ENCODE results near the gene PTPRG.

GRCh38 chr3:61573441-61573840, 12.1 kb downstream of the PTPRG start:
- TF ChIP-seq, protein P1, sequence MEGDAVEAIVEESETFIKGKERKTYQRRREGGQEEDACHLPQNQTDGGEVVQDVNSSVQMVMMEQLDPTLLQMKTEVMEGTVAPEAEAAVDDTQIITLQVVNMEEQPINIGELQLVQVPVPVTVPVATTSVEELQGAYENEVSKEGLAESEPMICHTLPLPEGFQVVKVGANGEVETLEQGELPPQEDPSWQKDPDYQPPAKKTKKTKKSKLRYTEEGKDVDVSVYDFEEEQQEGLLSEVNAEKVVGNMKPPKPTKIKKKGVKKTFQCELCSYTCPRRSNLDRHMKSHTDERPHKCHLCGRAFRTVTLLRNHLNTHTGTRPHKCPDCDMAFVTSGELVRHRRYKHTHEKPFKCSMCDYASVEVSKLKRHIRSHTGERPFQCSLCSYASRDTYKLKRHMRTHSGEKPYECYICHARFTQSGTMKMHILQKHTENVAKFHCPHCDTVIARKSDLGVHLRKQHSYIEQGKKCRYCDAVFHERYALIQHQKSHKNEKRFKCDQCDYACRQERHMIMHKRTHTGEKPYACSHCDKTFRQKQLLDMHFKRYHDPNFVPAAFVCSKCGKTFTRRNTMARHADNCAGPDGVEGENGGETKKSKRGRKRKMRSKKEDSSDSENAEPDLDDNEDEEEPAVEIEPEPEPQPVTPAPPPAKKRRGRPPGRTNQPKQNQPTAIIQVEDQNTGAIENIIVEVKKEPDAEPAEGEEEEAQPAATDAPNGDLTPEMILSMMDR (IDR thresholded peaks at IDR 0.05) = no peak
- TF ChIP-seq POLR2A (IDR thresholded peaks at IDR 0.05) = no peak
